Measurements from ENCODE around the gene COX6A1. TPM values are rescaled to one million over a fixed set of nuclear protein-coding genes. Genes with fewer than 3 reads are reported as not detected.

Gene COX6A1
- total RNA-seq, 1 donor from 2014 or later = 292 TPM

Other genes with a start within 250 kb of the COX6A1 start
- 39.1 TPM for gene GCN1, start 243.4 kb upstream of the COX6A1 start, total RNA-seq
- 1,352 TPM for gene RPLP0, start 237.0 kb upstream of the COX6A1 start, total RNA-seq
- gene PXN, start 172.4 kb upstream of the COX6A1 start, total RNA-seq = 4.9 TPM
- under 0.01 TPM for gene RNU4-2, start 146.2 kb upstream of the COX6A1 start, total RNA-seq
- under 0.01 TPM for gene RNU4-1, start 144.9 kb upstream of the COX6A1 start, total RNA-seq
- 3.9 TPM for gene SIRT4, start 135.8 kb upstream of the COX6A1 start, total RNA-seq
- 1.2 TPM for gene PLA2G1B, start 110.3 kb upstream of the COX6A1 start, total RNA-seq
- 8.9 TPM for gene MSI1, start 68.9 kb upstream of the COX6A1 start, total RNA-seq
- gene TRIAP1, start 8.3 kb downstream of the COX6A1 start, total RNA-seq = 8.6 TPM
- 24.6 TPM for gene GATC, start 8.3 kb downstream of the COX6A1 start, total RNA-seq
- gene SRSF9, start 31.6 kb downstream of the COX6A1 start, total RNA-seq = 73.8 TPM
- 220 TPM for gene DYNLL1, start 58.0 kb downstream of the COX6A1 start, total RNA-seq
- 27.5 TPM for gene COQ5, start 91.0 kb downstream of the COX6A1 start, total RNA-seq
- gene RNF10, start 96.2 kb downstream of the COX6A1 start, total RNA-seq = 116 TPM
- 18.9 TPM for gene POP5, start 143.3 kb downstream of the COX6A1 start, total RNA-seq
- gene CABP1, start 202.5 kb downstream of the COX6A1 start, total RNA-seq = 1.5 TPM
- gene MLEC, start 249.0 kb downstream of the COX6A1 start, total RNA-seq = 31.7 TPM

Data from temporal lobe (tissue), 1 donor.